HepG2 (cell line): ENCODE measurements around the gene AGXT. TPM values are rescaled to one million over a fixed set of nuclear protein-coding genes. Genes with fewer than 3 reads are reported as not detected.

Experiments used
- EHMT2 ChIP-seq: fragments of 200-600 bp; sonication (generic); IDR thresholded peaks from 2 replicates; pipeline ENCODE4 v1.7.0; 2017; ENCODE audit warnings: antibody characterized with exemption, low read depth, low read length, borderline replicate concordance
- FUBP1 ChIP-seq: sonication (generic); formaldehyde crosslinking; IDR thresholded peaks from 2 replicates; pipeline ENCODE4 v1.5.1; 2020; ENCODE audit warnings: missing genetic modification reagents, mild to moderate bottlenecking, borderline replicate concordance
- KDM6A ChIP-seq: IDR thresholded peaks from 2 replicates; pipeline ENCODE4 v1.6.1; 2016; ENCODE audit warnings: low read depth
- MLXIP ChIP-seq: sonication (generic); formaldehyde crosslinking; IDR thresholded peaks from 2 replicates; pipeline ENCODE4 v1.9.0; 2021; ENCODE audit warnings: missing genetic modification reagents, borderline replicate concordance
- NFRKB ChIP-seq: fragments of 450-650 bp; IDR thresholded peaks from 2 replicates; pipeline ENCODE4 v1.6.1; 2017
- SP2 ChIP-seq: sonication (generic); formaldehyde crosslinking; IDR thresholded peaks from 2 replicates; pipeline ENCODE4 v1.5.1; 2020; ENCODE audit warnings: mild to moderate bottlenecking, missing genetic modification reagents
- TRAFD1 ChIP-seq: sonication (generic); formaldehyde crosslinking; IDR thresholded peaks from 2 replicates; pipeline ENCODE4 v1.5.1; 2020; ENCODE audit warnings: missing genetic modification reagents, mild to moderate bottlenecking, borderline replicate concordance
- ZBTB44 ChIP-seq: sonication (generic); formaldehyde crosslinking; IDR thresholded peaks from 2 replicates; pipeline ENCODE4 v1.4.0; 2020; ENCODE audit warnings: missing genetic modification reagents
- ZHX1 ChIP-seq: sonication (generic); formaldehyde crosslinking; IDR thresholded peaks from 2 replicates; pipeline ENCODE4 v1.8.1; 2022; ENCODE audit warnings: low read depth, mild to moderate bottlenecking, missing genetic modification reagents
- ZNF367 ChIP-seq: sonication (generic); formaldehyde crosslinking; IDR thresholded peaks from 2 replicates; pipeline ENCODE4 v1.4.0; 2020; ENCODE audit warnings: missing genetic modification reagents, borderline replicate concordance
- ZNF790 ChIP-seq: sonication (generic); formaldehyde crosslinking; IDR thresholded peaks from 2 replicates; pipeline ENCODE4 v1.8.0; 2022; ENCODE audit warnings: missing genetic modification reagents, mild to moderate bottlenecking, borderline replicate concordance
- ZNF816 ChIP-seq: sonication (generic); formaldehyde crosslinking; IDR thresholded peaks from 2 replicates; pipeline ENCODE4 v1.8.0; 2022; ENCODE audit warnings: missing genetic modification reagents, mild to moderate bottlenecking, borderline replicate concordance
- ZNF883 ChIP-seq: sonication (generic); formaldehyde crosslinking; IDR thresholded peaks from 2 replicates; pipeline ENCODE4 v1.5.1; 2020; ENCODE audit warnings: mild to moderate bottlenecking, missing genetic modification reagents; ENCODE audit errors: not compliant biosample characterization
- polyA plus RNA-seq, 8 experiments: library from polyadenylated mRNA; depleted of rRNA in 3 of 8; stranded (reverse) in 7 of 8; unstranded in 1 of 8; fragments of >200 nt; fragmentation: Illumina TruSeq in 4 of 8; extraction: Trizol in 4 of 8; gene quantifications; 2 replicates each; pipeline versions ENCODE4 v1.2.1 to v1.2.3, GENCODE V29; 2011 to 2016; ENCODE audit warnings: low read depth in 4 of 8, missing spikeins in 1 of 8, mixed read lengths in 1 of 8; ENCODE audit not compliant: insufficient read depth in 1 of 8
- total RNA-seq, 5 experiments: library from RNA; depleted of rRNA; stranded (reverse); fragments of >200 nt; fragmentation: Illumina TruSeq; extraction: Trizol; gene quantifications; 2 replicates each; pipeline ENCODE4 v1.2.3, GENCODE V29; 2016; ENCODE audit warnings: low read depth in 1 of 5

Gene AGXT
- total and polyA plus RNA-seq, 2 of the 13 experiments (the other 11 are each of a cell fraction or from before 2014, with no cell fraction given), result 41.9 to 96.1 TPM

- TF ChIP-seq ZHX1 (CRISPR knock-in tag) (peak; percentile 92; the same call in 1 of the 2 replicates), KDM6A (peak; percentile 88), SP2 (CRISPR knock-in tag) (peak; percentile 68), NFRKB (no peak), ZNF790 (CRISPR knock-in tag) (peak; percentile 79; the same call in 1 of the 2 replicates), EHMT2 (peak; percentile 89), ZBTB44 (CRISPR knock-in tag) (peak; percentile 77; the same call in 1 of the 2 replicates), ZNF816 (CRISPR knock-in tag) (peak; percentile 98; the same call in 1 of the 2 replicates), FUBP1 (CRISPR knock-in tag) (no peak; the same call in 1 of the 2 replicates), TRAFD1 (CRISPR knock-in tag) (peak; percentile 70; the same call in 1 of the 2 replicates), ZNF883 (peak; percentile 99), ZNF367 (CRISPR knock-in tag) (no peak; the same call in 1 of the 2 replicates), MLXIP (CRISPR knock-in tag) (peak; percentile 89; the same call in 1 of the 2 replicates)
Observed at GRCh38 chr2:240857039-240858008, 11.3 kb upstream of the AGXT start (continued).
